ENCODE results near the gene GOLPH3L.
A peak's percentile ranks its signal among the peaks of the same experiment; 100 is the strongest.
"Not testable (repeated sequence)": the region's sequence is repeated elsewhere in the genome, so short reads cannot be mapped to it uniquely, and the experiment has no call there.

The GOLPH3L gene

DNA sequence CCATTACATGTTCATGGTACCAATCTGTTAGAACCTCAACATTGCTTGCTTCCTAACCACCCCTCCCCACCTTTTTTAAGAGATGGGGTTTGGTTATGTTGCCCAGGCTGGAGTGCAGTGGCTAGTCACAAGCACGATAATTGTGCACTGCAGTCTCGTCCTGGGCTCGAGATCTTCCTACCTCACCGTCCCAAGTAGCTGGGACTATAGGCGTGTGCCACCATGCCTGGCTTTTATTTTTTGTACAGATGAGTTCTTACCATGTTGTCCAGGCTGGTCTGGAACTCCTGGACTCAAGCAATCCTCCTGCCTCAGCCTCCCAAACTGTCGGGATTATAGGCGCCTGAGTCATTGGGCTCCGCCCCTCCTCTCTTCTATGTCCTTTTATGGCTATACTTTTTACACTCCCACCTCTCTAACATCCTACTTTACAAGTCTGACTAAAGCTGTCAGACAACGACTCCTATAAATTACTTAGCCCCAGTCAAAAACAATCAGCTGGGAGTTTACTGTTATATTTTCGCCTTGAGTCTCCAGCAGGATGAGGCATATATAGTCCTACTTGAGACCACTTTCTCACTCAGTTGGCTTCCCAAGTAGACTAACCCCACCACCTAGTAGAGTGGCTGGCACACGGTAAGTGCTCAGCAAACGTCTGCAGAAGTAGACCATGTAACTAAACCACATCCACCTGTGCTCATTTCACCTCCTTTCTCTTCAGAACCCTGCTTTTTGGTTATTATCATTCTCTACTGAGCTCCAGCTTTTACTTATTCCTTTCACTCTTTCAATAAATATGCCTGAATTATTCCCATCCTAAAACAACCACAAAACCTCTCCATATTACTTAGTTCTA is 81.4 kb downstream of the GOLPH3L start:
- DNase-seq (ENCODE audit: low read depth, low spot score), result no peak

DNA sequence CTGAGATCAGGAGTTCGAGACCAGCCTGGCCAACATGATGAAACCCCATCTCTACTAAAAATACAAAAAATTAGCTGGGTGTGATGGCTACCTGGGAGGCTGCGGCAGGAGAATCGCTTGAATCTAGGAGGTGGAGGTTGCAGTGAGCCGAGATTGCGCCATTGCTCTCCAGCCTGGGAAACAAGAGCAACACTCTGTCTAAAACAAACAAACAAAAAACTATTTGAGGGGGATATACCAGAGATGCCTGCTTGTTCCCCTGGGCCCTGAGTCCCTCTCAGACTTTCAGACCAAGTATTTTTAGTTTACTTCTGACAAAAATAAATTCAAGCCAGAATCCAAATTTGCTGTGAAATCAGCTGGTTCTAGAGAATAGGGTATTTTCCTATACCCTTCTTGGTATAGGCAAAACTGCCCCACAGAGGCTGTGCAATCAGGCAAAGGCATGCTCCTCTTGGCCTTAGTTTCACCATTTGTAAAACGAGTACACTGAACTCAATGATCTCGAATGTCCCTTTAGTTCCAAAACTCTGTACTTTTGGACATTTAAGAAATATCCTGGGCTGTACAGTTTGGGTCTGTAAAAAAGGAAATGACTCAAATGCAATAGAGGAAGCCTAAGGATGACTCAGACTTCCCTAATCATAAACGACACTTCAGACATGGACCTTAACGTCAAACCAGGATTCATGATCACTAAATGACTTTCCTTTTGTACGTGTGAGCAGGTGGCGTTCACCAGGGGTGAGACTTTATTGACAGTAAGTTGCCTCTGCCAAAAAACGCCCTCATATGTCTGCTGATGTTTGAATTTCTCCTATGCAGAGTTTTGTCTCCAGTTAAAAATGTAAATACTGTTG is 83.7 kb downstream of the GOLPH3L start:
- DNase-seq (ENCODE audit: low read depth, low spot score), result peak; percentile 37

DNA sequence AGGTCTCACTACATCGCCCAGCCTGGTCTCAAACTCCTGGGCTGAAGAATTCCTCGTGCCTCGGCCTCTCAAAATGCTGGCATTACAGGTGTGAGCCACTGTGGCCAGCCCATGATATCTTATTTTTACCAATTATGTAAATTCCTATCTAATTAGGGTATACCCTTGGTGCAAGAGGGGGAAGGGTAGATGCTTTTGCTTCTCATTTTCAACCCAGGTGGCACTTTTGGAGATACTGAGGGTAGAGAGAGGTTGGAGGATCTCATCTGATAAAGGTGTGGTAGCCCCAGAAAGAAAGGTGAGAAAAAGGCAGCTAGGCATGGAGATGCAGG is 85.0 kb downstream of the GOLPH3L start:
- no peak for DNase-seq (ENCODE audit: low read depth, low spot score)

DNA sequence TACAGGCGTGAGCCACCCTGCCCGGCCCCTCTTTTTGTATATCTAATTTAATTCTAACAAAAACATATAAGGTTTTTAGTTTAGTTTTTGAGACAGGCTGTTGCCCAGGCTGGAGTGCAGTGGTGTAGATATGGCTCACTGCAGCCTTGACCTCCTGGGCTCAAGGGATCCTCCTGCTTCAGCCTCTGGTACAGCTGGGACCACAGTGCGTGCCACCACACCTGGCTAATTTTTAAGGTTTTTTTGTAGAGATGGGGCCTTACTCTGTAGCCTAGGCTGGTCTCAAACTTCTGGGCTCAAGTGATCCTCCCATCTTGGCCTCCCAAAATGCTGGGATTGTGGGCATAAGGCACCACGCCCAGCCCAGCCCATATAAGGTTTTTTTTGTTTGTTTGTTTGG is 86.4 kb downstream of the GOLPH3L start:
- DNase-seq (ENCODE audit: low read depth, low spot score), result no peak

DNA sequence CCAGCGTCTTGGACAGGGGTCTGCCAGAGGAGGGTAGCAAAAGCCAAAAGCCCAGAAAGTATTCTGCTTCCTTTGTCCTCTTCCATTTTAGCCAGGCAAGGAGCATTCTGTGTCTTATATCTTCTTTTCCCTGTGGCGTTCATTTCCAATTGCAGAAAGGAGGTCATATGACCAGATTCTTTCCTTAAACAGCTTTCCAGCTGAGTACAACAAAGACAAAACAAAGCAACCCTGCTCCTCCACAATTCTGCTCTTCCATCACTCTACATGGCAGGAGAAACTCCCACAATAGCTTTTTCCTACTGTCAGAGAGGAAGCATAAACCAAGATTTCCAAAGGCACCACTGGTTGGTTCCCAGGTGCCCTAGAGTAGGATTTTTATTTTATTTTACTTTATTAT is 87.2 kb downstream of the GOLPH3L start:
- DNase-seq (ENCODE audit: low read depth, low spot score), result peak; percentile 31

DNA sequence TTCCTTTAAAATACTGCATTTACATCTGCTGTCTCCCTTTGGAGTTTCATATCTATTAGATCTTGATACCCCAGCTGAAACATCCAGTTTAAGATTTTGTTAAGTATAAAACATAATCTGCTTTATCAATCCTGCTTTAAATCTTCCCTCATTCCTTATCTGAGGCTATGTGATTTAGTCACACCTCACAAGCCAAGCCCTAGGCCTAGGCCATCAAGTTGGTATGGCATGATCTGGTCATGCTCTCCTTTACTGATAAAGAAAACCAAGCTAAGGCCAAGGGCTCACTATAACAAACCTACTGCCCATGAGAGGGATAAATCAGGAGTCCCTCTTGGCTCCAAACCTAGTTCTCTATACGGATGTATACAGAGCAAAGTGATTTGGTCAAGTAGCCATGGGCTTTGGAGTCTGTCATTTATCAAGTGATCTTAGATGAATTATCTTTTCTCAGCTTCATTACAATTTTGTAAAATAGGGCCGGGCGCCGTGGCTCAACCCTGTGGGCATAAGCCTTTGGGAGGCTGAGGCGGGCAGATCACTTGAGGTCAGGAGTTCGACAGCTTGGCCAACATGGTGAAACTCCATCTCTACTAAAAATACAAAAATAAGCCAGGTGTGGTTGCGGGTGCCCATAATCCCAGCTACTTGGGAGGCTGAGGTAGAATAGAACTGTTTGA is 90.4 kb downstream of the GOLPH3L start:
- no peak for DNase-seq (ENCODE audit: low read depth, low spot score)

DNA sequence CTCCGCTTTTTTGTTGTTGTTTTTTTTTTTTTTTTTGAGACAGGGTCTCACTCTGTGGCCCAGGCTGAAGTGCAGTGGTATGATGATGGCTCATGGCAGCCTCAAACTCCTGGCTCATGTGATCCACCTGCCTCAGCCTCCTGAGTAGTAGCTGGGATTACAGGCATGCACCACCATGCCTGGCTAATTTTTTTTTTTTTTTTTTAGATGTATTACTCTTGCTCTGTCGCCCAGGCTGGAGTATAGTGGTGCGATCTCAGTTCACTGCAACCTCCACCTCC is 91.6 kb downstream of the GOLPH3L start:
- DNase-seq (ENCODE audit: low read depth, low spot score), result not testable (repeated sequence)

DNA sequence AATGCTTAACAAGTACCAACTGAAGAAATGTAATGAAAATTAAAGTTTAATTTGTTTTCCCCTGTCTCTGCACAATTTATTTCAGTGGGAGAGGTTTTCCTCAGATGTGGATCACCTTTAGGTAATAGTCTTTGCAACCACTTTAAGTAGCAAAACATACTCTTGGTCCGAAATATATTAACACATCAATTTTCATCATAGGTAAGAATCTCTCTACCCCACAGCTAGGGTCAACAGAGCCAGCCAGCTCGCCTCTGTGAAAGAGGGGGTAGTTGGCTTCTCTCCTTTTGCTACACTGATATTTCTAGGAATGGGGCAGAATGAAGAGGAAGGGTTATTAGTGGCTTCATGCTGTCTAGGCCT is 92.7 kb downstream of the GOLPH3L start:
- DNase-seq (ENCODE audit: low read depth, low spot score), result no peak

DNA sequence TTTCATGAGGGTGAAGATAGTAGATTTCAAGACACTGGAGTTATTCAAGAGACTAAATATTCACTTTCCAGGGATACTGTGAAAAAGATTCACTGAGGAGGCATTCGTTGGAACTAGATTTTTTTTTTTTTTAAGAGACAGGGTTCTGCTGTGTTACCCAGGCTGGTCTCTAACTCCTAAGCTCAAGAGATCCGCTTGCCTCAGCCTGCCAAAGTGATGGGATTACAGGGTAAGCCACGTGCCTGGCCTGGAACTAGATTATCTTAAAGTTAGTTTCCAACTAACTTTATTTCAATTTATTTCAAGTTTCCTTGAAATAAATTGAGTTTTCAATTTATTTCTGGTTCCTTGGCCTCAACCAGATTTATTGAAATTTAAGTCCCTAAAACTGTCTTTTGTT is 93.2 kb downstream of the GOLPH3L start:
- DNase-seq (ENCODE audit: low read depth, low spot score), result no peak

DNA sequence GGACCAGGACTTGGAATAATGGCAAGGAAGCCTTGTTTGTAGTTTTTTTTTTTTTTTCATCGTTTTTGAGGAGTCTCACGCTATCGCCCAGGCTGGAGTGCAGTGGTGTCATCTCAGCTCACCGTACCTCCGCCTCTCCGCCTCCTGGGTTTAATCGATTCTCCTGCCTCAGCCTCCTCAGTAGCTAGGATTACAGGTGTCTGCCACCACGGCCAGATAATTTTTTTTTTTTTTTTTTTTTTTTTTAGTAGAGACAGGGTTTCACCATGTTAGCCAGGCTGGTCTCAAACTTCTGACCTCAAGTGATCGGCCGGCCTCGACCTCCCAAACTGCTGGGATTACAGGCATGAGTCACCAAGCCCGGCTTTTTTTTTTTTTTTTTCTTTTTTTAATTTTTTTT is 94.6 kb downstream of the GOLPH3L start:
- not testable (repeated sequence) for DNase-seq (ENCODE audit: low read depth, low spot score)

DNA sequence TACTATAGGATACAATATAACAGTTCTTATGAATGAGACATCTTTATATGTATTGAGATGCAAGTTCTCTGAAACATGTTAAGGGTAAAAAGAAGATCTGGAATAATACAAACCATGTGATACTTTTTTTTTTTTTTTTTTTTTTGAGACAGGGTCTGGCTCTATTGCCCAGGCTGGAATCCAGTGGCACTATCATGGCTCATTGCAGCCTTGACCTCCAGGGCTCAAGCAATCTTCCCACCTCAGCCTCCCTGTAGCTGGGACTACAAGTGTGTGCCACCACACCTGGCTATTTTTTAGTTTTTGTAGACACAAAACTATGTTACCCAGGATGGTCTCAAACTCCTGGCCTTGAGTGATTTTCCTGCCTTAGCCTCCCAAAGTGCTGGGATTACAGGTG is 95.4 kb downstream of the GOLPH3L start:
- DNase-seq (ENCODE audit: low read depth, low spot score), result no peak

DNA sequence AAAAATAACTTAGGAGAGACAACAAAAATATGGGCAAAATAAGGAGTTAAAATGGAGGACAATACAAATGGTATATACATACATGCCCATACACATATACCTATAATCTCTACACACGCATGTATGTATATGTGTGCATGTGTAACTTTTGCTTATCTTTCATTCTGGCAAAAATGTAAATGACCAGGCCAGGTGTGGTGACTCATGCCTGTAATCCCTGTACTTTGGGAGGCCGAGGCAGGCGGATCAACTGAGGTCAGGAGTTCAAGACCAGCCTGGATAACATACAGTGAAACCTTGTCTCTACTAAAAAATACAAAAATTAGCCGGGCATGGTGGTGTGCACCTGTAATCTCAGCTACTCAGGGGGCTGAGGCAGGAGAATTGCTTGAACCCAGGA is 98.6 kb downstream of the GOLPH3L start:
- not testable (repeated sequence) for DNase-seq (ENCODE audit: low read depth, low spot score)

DNA sequence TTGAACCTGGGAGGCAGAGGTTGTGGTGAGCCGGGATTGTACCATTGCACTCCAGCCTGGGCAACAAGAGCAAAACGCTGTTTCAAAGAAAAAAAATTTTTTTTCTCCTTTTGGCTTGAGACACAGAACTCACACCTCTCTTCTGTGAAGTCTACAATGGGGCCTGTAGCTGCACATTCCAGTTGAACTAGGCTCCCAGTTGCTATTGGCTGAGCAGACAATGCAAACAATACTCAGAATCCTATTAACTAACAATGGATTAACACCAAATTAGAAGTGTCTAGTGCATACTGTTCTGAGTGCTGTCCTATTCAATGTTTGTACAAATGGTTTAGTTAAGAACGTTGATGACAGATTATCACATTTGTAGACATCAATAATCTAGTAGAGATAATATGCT is 100.0 kb downstream of the GOLPH3L start:
- DNase-seq (ENCODE audit: low read depth, low spot score), result no peak
